HEK293 (cell line): Measurements from ENCODE around the gene CCDC146.

ENCODE experiments used
- CTCF ChIP-seq: fragments of 450-650 bp; formaldehyde crosslinking; IDR thresholded peaks from 2 replicates; pipeline ENCODE4 v1.5.1; 2016; ENCODE audit warnings: missing biosample characterization, missing genetic modification characterization
- MYNN ChIP-seq: fragments of 450-650 bp; formaldehyde crosslinking; IDR thresholded peaks from 2 replicates; pipeline ENCODE4 v1.5.1; 2016; ENCODE audit warnings: missing biosample characterization, missing genetic modification characterization, borderline replicate concordance
- ZNF324 ChIP-seq: fragments of 450-650 bp; formaldehyde crosslinking; IDR thresholded peaks from 2 replicates; pipeline ENCODE4 v1.5.1; 2016; ENCODE audit warnings: missing biosample characterization, missing genetic modification characterization

GRCh38 chr7:77295549-77295948 lies 173.1 kb downstream of the CCDC146 start:
- TF ChIP-seq ZNF324 (no peak), MYNN (no peak), CTCF (tag by site-specific recombination) (no peak)
